Fibroblast of lung (primary cell): ENCODE data around the gene NQO1.

ENCODE experiments used
- EZH2 ChIP-seq: IDR thresholded peaks from 2 replicates; pipeline ENCODE4 v1.5.1; 2012; ENCODE audit warnings: low read length, control low read depth, mild to moderate bottlenecking; ENCODE audit errors: missing control alignments
- TF ChIP-seq, protein P1 (sequence below), 2 donors: IDR thresholded peaks in 1 of 2; conservative IDR thresholded peaks in 1 of 2; 1 replicate in 1 of 2; 2 replicates in 1 of 2; pipeline ENCODE4 v1.5.1; 2011 to 2012; ENCODE audit warnings: low read length in 2 of 2, control low read depth in 1 of 2, inconsistent platforms in 1 of 2, low read depth in 1 of 2, mild to moderate bottlenecking in 1 of 2

- TF ChIP-seq, protein P1, sequence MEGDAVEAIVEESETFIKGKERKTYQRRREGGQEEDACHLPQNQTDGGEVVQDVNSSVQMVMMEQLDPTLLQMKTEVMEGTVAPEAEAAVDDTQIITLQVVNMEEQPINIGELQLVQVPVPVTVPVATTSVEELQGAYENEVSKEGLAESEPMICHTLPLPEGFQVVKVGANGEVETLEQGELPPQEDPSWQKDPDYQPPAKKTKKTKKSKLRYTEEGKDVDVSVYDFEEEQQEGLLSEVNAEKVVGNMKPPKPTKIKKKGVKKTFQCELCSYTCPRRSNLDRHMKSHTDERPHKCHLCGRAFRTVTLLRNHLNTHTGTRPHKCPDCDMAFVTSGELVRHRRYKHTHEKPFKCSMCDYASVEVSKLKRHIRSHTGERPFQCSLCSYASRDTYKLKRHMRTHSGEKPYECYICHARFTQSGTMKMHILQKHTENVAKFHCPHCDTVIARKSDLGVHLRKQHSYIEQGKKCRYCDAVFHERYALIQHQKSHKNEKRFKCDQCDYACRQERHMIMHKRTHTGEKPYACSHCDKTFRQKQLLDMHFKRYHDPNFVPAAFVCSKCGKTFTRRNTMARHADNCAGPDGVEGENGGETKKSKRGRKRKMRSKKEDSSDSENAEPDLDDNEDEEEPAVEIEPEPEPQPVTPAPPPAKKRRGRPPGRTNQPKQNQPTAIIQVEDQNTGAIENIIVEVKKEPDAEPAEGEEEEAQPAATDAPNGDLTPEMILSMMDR (conservative IDR thresholded peaks at IDR 0.05 in 1 of 2, IDR thresholded peaks at IDR 0.05 in 1 of 2; ENCODE audit: low read depth in 1 of 2, low read length in 2 of 2): no peak
- TF ChIP-seq EZH2: no peak
Observed at GRCh38 chr16:69773260-69773947, 47.0 kb upstream of the NQO1 start.
